ENCODE data around the gene SNTG2. TPM values are rescaled to one million over a fixed set of nuclear protein-coding genes. Genes with fewer than 3 reads are reported as not detected.
"Not testable (repeated sequence)": the region's sequence is repeated elsewhere in the genome, so short reads cannot be mapped to it uniquely, and the experiment has no call there.

Gene SNTG2
- total RNA-seq, 2 donors from 2014 or later: 2.4 TPM; not detected in 1

GRCh38 chr2:1373830-1374229, 423.2 kb downstream of the SNTG2 start:
- no peaks in the 10 kb centered on the region for H3K9me3 ChIP-seq
- no peaks in the 10 kb centered on the region for H3K36me3 ChIP-seq
- no peak for TF ChIP-seq CTCF (IDR thresholded peaks at IDR 0.05)
- H3K4me1 ChIP-seq: no peaks in the 10 kb centered on the region
- H3K27ac ChIP-seq: peak overlapping the region; percentile 39 to 57
- no peak for DNase-seq (ENCODE audit: low spot score)
- H3K4me3 ChIP-seq: peak overlapping the region; percentile 30 to 41
- H3K27me3 ChIP-seq: no peaks in the 10 kb centered on the region

GRCh38 chr2:1374287-1374686, 423.6 kb downstream of the SNTG2 start:
- Histone ChIP-seq H3K4me3 (peak overlapping the region; percentile 30 to 41), H3K27ac (peak overlapping the region; percentile 39 to 57)
- no peak for TF ChIP-seq CTCF (IDR thresholded peaks at IDR 0.05)

GRCh38 chr2:1375794-1376193, 425.1 kb downstream of the SNTG2 start:
- H3K27ac ChIP-seq: peak overlapping the region; percentile 5 to 57
- H3K27me3 ChIP-seq: no peaks in the 10 kb centered on the region
- H3K36me3 ChIP-seq: no peaks in the 10 kb centered on the region
- no peak for DNase-seq (ENCODE audit: low spot score)
- H3K4me1 ChIP-seq: no peaks in the 10 kb centered on the region
- H3K4me3 ChIP-seq: peak overlapping the region; percentile 32 to 41
- TF ChIP-seq CTCF (IDR thresholded peaks at IDR 0.05): no peak
- H3K9me3 ChIP-seq: no peaks in the 10 kb centered on the region

More at GRCh38 chr2:1374287-1374686, 423.6 kb downstream of the SNTG2 start:
- no peak for DNase-seq (ENCODE audit: low spot score)
- Histone ChIP-seq H3K4me1 (no peaks in the 10 kb centered on the region), H3K27me3 (no peaks in the 10 kb centered on the region), H3K36me3 (no peaks in the 10 kb centered on the region), H3K9me3 (no peaks in the 10 kb centered on the region)

GRCh38 chr2:1377473-1377872, 426.8 kb downstream of the SNTG2 start:
- H3K9me3 ChIP-seq: no peaks in the 10 kb centered on the region
- H3K36me3 ChIP-seq: no peaks in the 10 kb centered on the region
- TF ChIP-seq CTCF (IDR thresholded peaks at IDR 0.05): no peak
- no peak overlapping the region for H3K27ac ChIP-seq
- no peaks in the 10 kb centered on the region for H3K27me3 ChIP-seq
- no peaks in the 10 kb centered on the region for H3K4me1 ChIP-seq
- DNase-seq (ENCODE audit: low spot score): no peak
- H3K4me3 ChIP-seq: peak overlapping the region; percentile 6 to 13

GRCh38 chr2:1378456-1379150, 428.0 kb downstream of the SNTG2 start:
- Histone ChIP-seq H3K9me3 (no peaks in the 10 kb centered on the region), H3K4me1 (no peaks in the 10 kb centered on the region), H3K36me3 (no peaks in the 10 kb centered on the region), H3K27ac (no peak overlapping the region), H3K27me3 (no peaks in the 10 kb centered on the region), H3K4me3 (no peak overlapping the region)
- DNase-seq (ENCODE audit: low spot score): no peak
- no peak for TF ChIP-seq CTCF (IDR thresholded peaks at IDR 0.05)

GRCh38 chr2:1381644-1382043, 431.0 kb downstream of the SNTG2 start:
- H3K9me3 ChIP-seq: no peaks in the 10 kb centered on the region

GRCh38 chr2:1387954-1388725, 437.5 kb downstream of the SNTG2 start:
- H3K4me1 ChIP-seq; H3K4me3 ChIP-seq; H3K9me3 ChIP-seq; DNase-seq (ENCODE audit: low spot score); H3K27me3 ChIP-seq; H3K36me3 ChIP-seq; H3K27ac ChIP-seq: not testable (repeated sequence)

More at GRCh38 chr2:1381644-1382043, 431.0 kb downstream of the SNTG2 start:
- TF ChIP-seq CTCF (IDR thresholded peaks at IDR 0.05): no peak
- Histone ChIP-seq H3K4me3 (no peak overlapping the region), H3K27me3 (no peaks in the 10 kb centered on the region), H3K27ac (no peak overlapping the region), H3K36me3 (no peaks in the 10 kb centered on the region), H3K4me1 (no peaks in the 10 kb centered on the region)
- DNase-seq (ENCODE audit: low spot score): no peak

GRCh38 chr2:1390118-1390517, 439.5 kb downstream of the SNTG2 start:
- not testable (repeated sequence) for H3K4me3 ChIP-seq; H3K36me3 ChIP-seq; DNase-seq (ENCODE audit: low spot score); H3K27ac ChIP-seq; H3K4me1 ChIP-seq; H3K27me3 ChIP-seq; H3K9me3 ChIP-seq
